ENCODE data around the gene FAU. TPM values are rescaled to one million over a fixed set of nuclear protein-coding genes. Genes with fewer than 3 reads are reported as not detected.

FAU gene
- total and polyA plus RNA-seq, 10 of the 15 experiments (the other 5 are each of a cell fraction or from before 2014, with no cell fraction given): 332 to 1,347 (median 990) TPM

DNA sequence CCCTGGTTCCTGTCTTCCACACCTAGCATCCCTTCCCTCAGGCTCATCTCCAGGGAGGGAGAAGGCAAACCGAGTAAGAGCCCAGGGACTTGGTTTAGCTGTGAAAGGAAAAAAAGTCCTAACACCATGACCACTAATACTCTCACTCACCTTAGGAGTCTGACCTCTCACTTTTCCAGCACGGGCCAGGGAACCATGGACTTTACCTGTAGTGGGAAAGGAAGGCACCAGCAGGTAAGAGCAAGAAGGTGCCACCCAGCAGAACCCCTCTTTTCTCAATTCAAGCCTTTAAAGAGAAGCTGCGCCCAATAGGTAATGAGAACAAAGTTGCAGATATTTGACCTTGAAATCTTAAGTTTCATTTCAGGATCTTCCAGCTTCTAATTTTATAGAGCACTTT is 1.1 kb downstream of the FAU start:
- RAD21 ChIA-PET (ENCODE audit: unreplicated experiment): interaction anchor here (1.8 to 3.3 kb wide), 3 partner anchors 60 to 272 kb away, joined by 8 to 34 read pairs (median 13); partner anchors contain the start of gene CAPN1
- Histone ChIP-seq H3K79me2 (ENCODE audit: control insufficient read depth, insufficient read depth, low read length) (peaks cover 55% of the 10 kb centered on the region), H3K4me3 (peak overlapping the region; percentile 85), H3K9ac (ENCODE audit: control insufficient read depth, insufficient read depth, low read length) (peak overlapping the region; percentile 97), H3K4me1 (ENCODE audit: control insufficient read depth, insufficient read depth, low read length) (peaks cover 25% of the 10 kb centered on the region), H3K36me3 (ENCODE audit: control insufficient read depth in 2 of 2, insufficient read depth in 2 of 2, low read length in 1 of 2) (peaks cover 12 to 33% of the 10 kb centered on the region in 2 experiments), H3K9me3 (replicated peaks; ENCODE audit: control insufficient read depth, insufficient read depth, low read length) (no peaks in the 10 kb centered on the region), H3K27ac (ENCODE audit: control insufficient read depth, insufficient read depth) (peak overlapping the region; percentile 80), H3K27me3 (replicated peaks in 1 of 2; ENCODE audit: control insufficient read depth in 2 of 2, insufficient read depth in 2 of 2, low read length in 1 of 2) (no peaks in the 10 kb centered on the region), H2AFZ (ENCODE audit: control insufficient read depth, low read depth, low read length) (no peak overlapping the region), H3K4me2 (ENCODE audit: control insufficient read depth, insufficient read depth) (peak overlapping the region; percentile 79), H4K20me1 (ENCODE audit: control insufficient read depth, insufficient read depth) (no peaks in the 10 kb centered on the region)
- POLR2A ChIA-PET: interaction anchor here (0.7 to 3.1 kb wide), 10 partner anchors 9 to 273 kb away, joined by 3 to 31 read pairs (median 6); partner anchors contain the start of genes SYVN1 and TM7SF2
- no peak for ATAC-seq
- no TSS peak for BruUV-seq (replicated peaks)
- CTCF ChIA-PET: interaction anchor here (0.9 to 3.1 kb wide), 13 partner anchors 9 to 333 kb away, joined by 3 to 40 read pairs (median 13); partner anchors contain the start of genes ARL2, CAPN1, CDC42BPG and SYVN1
- DNase-seq (ENCODE audit: low read depth, low spot score): no peak
- SMC1A ChIA-PET (ENCODE audit: uncharacterized antibody, unreplicated experiment): interaction anchor here (0.8 to 3.5 kb wide), 7 partner anchors 10 to 273 kb away, joined by 3 to 15 read pairs (median 6); partner anchors contain the start of genes CAPN1, SNX15, SYVN1 and TM7SF2
- in situ Hi-C loops (cut with MboI) (no loop called here), intact Hi-C loops (cut with micrococcal nuclease; ENCODE audit: unreplicated experiment) (no loop called here)
- 35% methylated on average over 3 of the region's 3 CpGs for WGBS (ENCODE audit: insufficient coverage, insufficient replicate concordance, low lambda C conversion rate, missing lambda C conversion rate)
- no peak for FAIRE-seq
- TF ChIP-seq FOXK2 (IDR thresholded peaks at IDR 0.05) (no peak), PML (IDR thresholded peaks at IDR 0.05; ENCODE audit: low read length) (no peak), NR2C2 (IDR thresholded peaks at IDR 0.05; ENCODE audit: borderline replicate concordance, control insufficient read depth, insufficient read length, low read depth) (no peak), MTA3 (IDR thresholded peaks at IDR 0.05; ENCODE audit: borderline replicate concordance, low read length) (no peak), ATF7 (IDR thresholded peaks at IDR 0.05; ENCODE audit: low read depth) (no peak), CREM (IDR thresholded peaks at IDR 0.05; ENCODE audit: low read depth) (no peak), SUPT20H (IDR thresholded peaks at IDR 0.05; ENCODE audit: borderline replicate concordance, control insufficient read depth, low read depth, low read length) (no peak), POLR2AphosphoS5 (IDR thresholded peaks at IDR 0.05; ENCODE audit: low read length) (no peak; the same call in 1 of the 2 replicates), SIN3A (IDR thresholded peaks at IDR 0.05; ENCODE audit: low read depth, low read length) (no peak), BCL11A (IDR thresholded peaks at IDR 0.05; ENCODE audit: low read depth, low read length) (no peak)
- TF ChIP-seq, protein P1, sequence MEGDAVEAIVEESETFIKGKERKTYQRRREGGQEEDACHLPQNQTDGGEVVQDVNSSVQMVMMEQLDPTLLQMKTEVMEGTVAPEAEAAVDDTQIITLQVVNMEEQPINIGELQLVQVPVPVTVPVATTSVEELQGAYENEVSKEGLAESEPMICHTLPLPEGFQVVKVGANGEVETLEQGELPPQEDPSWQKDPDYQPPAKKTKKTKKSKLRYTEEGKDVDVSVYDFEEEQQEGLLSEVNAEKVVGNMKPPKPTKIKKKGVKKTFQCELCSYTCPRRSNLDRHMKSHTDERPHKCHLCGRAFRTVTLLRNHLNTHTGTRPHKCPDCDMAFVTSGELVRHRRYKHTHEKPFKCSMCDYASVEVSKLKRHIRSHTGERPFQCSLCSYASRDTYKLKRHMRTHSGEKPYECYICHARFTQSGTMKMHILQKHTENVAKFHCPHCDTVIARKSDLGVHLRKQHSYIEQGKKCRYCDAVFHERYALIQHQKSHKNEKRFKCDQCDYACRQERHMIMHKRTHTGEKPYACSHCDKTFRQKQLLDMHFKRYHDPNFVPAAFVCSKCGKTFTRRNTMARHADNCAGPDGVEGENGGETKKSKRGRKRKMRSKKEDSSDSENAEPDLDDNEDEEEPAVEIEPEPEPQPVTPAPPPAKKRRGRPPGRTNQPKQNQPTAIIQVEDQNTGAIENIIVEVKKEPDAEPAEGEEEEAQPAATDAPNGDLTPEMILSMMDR (IDR thresholded peaks at IDR 0.05 in 2 of 3, conservative IDR thresholded peaks at IDR 0.05 in 1 of 3; ENCODE audit: control insufficient read depth in 2 of 3, extremely low read depth in 1 of 3, insufficient read depth in 1 of 3, low read depth in 3 of 3, low read length in 3 of 3): no peak
- TF ChIP-seq, protein P2, sequence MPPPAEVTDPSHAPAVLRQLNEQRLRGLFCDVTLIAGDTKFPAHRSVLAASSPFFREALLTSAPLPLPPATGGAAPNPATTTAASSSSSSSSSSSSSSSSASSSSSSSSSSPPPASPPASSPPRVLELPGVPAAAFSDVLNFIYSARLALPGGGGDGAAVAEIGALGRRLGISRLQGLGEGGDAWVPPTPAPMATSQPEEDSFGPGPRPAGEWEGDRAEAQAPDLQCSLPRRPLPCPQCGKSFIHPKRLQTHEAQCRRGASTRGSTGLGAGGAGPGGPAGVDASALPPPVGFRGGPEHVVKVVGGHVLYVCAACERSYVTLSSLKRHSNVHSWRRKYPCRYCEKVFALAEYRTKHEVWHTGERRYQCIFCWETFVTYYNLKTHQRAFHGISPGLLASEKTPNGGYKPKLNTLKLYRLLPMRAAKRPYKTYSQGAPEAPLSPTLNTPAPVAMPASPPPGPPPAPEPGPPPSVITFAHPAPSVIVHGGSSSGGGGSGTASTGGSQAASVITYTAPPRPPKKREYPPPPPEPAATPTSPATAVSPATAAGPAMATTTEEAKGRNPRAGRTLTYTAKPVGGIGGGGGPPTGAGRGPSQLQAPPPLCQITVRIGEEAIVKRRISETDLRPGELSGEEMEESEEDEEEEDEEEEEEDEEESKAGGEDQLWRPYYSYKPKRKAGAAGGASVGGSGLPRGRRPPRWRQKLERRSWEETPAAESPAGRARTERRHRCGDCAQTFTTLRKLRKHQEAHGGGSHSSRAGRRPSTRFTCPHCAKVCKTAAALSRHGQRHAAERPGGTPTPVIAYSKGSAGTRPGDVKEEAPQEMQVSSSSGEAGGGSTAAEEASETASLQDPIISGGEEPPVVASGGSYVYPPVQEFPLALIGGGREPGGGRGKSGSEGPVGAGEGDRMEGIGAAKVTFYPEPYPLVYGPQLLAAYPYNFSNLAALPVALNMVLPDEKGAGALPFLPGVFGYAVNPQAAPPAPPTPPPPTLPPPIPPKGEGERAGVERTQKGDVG (CRISPR knock-in tag; IDR thresholded peaks at IDR 0.05): no peak
- TF ChIP-seq, protein P3, sequence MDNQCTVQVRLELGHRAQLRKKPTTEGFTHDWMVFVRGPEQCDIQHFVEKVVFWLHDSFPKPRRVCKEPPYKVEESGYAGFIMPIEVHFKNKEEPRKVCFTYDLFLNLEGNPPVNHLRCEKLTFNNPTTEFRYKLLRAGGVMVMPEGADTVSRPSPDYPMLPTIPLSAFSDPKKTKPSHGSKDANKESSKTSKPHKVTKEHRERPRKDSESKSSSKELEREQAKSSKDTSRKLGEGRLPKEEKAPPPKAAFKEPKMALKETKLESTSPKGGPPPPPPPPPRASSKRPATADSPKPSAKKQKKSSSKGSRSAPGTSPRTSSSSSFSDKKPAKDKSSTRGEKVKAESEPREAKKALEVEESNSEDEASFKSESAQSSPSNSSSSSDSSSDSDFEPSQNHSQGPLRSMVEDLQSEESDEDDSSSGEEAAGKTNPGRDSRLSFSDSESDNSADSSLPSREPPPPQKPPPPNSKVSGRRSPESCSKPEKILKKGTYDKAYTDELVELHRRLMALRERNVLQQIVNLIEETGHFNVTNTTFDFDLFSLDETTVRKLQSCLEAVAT (IDR thresholded peaks at IDR 0.05): no peak
- TF ChIP-seq, protein P4, sequence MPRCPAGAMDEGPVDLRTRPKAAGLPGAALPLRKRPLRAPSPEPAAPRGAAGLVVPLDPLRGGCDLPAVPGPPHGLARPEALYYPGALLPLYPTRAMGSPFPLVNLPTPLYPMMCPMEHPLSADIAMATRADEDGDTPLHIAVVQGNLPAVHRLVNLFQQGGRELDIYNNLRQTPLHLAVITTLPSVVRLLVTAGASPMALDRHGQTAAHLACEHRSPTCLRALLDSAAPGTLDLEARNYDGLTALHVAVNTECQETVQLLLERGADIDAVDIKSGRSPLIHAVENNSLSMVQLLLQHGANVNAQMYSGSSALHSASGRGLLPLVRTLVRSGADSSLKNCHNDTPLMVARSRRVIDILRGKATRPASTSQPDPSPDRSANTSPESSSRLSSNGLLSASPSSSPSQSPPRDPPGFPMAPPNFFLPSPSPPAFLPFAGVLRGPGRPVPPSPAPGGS (IDR thresholded peaks at IDR 0.05; ENCODE audit: borderline replicate concordance, insufficient read depth, low read depth, low read length, poor library complexity, severe bottlenecking): no peak
- TF ChIP-seq, protein P5, sequence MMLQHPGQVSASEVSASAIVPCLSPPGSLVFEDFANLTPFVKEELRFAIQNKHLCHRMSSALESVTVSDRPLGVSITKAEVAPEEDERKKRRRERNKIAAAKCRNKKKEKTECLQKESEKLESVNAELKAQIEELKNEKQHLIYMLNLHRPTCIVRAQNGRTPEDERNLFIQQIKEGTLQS (IDR thresholded peaks at IDR 0.05; ENCODE audit: borderline replicate concordance, extremely low read depth, low read depth, low read length): no peak

Data from GM12878 (cell line).